ENCODE data around the gene KRT32.
"Not testable (repeated sequence)": the region's sequence is repeated elsewhere in the genome, so short reads cannot be mapped to it uniquely, and the experiment has no call there.

Gene KRT32

GRCh38 chr17:41464173-41464572 is 3.0 kb downstream of the KRT32 start:
- DNase-seq (ENCODE audit: low spot score), result no peak

- no peak for DNase-seq (ENCODE audit: low spot score)
These were observed 3.4 kb downstream of the KRT32 start for GRCh38 chr17:41463746-41464145.

DNA sequence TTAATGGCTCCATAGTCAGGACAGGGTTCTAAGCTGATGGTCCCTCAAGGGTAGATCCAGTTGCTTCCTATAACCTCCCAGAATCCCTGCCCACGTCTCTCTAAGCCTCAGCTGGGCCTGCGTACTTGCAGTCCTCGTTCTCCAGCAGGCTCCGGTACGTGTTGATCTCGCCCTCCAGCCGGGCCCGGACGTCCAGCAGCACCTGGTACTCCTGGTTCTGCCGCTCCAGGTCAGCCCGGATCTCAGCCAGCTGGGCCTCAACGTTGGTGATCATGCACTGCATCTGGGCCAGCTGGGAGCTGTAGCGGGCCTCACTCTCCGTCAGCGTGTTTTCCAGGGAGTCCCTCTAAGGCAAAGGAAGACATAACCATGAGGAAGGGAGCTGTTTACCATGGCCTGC is 4.5 kb downstream of the KRT32 start:
- no peak for DNase-seq (ENCODE audit: low spot score)

DNA sequence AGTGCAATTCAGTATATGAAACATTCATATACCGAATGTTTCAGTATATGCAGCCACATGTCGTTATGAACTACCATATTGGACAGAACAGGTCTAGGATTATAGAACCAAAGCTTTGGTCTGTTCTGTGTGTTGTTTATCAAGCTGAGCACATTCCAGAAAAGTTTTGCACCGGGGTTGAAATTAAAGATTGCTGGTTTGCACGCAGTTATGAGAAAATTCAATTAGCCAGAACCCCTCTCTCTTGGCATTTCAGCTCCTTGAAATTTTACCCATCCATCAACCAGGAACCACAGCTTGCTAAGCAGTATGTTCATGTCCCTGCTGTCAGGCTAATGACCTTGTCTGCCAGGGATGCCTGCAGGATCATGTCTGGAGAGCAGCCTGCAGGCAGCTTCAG is 9.5 kb downstream of the KRT32 start:
- no peak for DNase-seq (ENCODE audit: low spot score)

DNA sequence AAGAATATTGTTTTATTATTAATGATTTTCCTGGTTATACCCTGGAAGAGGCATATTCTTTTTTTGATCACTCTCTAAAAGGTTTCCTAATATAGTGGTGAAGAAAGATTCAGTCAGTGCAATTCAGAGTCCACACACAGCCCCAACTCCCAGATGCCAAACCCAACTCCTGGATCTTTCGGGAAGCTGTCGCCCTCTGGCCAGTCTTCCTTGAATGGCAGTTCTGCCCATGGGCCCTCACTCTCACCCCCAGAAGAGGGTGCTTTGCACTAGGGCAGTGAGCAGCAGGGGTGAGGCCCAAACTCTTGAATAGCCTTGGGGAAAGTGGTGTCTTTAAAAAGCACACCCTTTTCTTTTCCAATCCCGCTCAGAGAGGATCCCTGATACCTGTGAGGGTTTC is 11.0 kb downstream of the KRT32 start:
- DNase-seq (ENCODE audit: low spot score), result no peak

- DNase-seq (ENCODE audit: low spot score), result peak; percentile 36
These were observed 11.9 kb downstream of the KRT32 start for GRCh38 chr17:41455236-41455635.

DNA sequence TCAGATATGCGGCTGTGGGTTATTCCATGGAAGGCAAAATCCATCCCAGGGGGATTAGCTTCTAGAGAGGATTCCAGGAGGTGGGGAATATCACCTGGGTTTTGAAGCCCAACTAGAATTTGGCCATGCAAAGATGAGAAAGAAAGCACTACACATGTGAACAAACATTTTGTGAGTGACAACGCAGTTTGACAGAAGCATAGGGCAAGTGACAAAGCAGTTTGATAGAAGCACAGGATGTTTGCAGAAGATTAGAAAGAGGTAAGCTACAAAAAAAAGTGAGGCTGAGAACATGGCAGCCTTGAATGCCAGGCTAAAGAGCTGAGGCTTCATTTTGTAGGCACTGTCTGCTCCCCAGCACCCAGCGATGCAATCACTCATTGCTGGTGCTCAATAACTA is 14.1 kb downstream of the KRT32 start:
- DNase-seq (ENCODE audit: low spot score), result no peak

DNA sequence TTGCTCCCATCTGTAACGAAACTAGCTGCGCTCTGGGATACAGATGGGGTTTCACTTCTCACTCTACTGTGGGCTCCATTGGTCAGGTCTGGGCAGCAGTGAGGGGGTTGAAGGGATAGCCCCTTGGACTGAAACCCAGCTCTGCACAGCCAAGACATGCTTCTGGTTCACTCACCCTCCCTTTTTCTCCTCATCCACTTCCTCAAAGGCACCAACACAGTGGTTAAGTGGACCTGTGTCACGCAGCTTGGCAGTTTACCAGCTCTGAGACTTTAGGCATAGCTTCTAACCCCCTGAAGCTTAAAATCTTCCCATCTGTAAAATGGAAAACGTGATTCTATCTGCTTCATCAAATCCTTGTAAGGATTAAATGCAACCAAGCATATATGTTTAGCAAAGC is 14.9 kb downstream of the KRT32 start:
- no peak for DNase-seq (ENCODE audit: low spot score)

DNA sequence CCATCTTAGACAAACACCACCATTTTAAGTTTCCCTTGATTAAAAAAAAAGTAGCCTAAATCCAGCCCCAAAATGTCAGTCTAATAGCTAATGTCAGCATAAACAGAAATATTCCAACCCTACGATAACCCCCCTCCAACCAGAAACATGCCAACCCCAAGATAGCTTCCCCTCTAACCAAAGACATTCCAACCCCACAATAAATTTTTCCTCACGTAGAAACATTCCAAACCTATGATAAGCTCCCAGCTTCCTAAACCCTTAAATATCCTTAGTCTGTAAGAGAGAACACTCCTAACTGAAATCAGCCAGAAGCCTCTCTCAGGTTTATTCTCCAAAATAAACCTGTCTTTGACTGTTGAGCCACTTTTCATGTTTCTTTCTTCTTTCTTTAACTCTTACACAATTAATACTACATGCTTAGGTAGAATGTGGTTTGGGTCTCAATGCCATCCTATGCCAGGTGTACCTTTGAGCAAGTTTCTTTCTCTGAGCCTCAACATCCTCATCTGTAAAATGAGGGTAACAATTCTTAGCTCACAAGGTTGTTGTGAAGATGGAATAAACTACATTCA is 15.9 kb downstream of the KRT32 start:
- no peak for DNase-seq (ENCODE audit: low spot score)

- no peak for DNase-seq (ENCODE audit: low spot score)
These were observed 18.2 kb downstream of the KRT32 start for GRCh38 chr17:41449008-41449407.

DNA sequence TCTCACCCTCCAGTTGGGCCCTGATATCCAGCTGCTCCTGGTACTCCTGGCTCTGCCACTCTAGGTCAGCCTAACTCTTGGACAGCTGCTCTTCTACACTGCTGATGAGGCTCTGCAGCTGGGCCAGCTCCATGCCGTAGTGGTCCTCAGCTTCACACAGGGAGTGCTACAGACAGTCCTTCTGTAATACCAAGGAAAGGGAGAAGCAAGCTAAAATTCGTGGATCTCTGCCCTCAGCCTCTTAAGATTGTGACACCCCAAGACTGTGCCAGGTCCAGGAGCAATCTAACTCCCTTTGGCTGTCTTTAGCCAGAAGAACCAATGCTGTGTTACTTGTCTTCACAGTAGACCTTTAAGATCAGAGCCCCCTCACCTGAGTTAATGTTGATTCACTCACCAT is 18.7 kb downstream of the KRT32 start:
- no peak for DNase-seq (ENCODE audit: low spot score)

DNA sequence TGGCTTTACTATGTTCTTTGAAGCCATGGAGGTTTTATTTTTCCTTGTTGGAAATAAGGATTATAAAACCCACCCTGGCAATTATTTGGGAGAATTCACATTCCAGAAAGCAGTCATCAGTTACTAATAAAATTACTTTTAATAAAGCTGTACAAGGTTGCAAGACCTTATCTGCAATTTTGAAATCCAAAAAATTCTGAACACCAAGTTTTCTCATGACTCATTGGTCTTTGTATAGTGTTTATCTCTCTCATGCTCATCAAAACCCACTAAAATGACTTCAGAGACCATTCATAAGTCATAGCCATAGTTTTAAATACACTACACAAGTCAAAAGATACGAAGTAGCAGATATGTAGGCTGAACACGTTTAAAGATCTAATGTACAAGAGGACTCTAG is 20.4 kb downstream of the KRT32 start:
- no peak for DNase-seq (ENCODE audit: low spot score)

- DNase-seq (ENCODE audit: low spot score), result no peak
These were observed 22.5 kb downstream of the KRT32 start for GRCh38 chr17:41444640-41445039.

DNA sequence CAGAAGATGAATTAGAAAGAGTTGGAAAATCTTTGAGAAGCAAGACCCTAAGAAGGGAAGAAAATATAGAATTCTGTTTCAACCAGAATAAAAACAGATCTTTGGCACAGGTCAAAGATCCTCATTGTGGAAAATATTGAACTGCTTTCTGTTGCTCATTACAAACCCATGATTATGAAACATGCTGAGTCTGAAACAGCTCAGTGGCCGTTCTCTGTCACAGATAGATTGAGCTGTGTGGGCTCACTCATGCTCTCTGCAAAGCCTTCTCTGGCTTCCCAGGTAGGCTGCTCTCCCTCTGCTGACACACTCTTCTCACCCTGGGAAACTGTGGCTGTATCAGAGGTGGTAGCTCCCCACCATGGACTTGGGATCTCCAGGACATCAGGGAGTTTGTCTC is 23.0 kb downstream of the KRT32 start:
- DNase-seq (ENCODE audit: low spot score), result peak; percentile 56

DNA sequence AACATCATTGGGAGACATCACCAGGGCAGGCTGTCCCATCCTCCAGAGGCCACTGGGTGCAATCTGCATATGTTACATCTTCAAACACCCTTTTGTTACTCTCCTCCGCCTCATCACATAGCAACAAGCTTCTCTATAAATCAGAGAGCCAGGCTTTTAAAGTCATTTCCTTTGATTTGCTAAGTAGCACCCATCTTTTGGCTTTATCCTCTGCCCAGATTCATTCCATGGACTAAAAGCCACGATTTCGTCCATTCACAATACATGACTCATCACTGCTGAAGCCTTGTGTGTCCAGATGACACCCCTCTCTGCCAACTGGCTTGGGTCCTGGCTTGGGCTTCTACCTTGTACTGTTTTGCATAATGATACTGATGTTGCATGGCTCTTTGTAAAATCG is 24.4 kb downstream of the KRT32 start:
- peak; percentile 73 for DNase-seq (ENCODE audit: low spot score)

- DNase-seq (ENCODE audit: low spot score), result no peak
These were observed 26.6 kb downstream of the KRT32 start, which contains the start of gene KRT38 for GRCh38 chr17:41440531-41441033. Gene KRT38, minus strand, starts transcription at chr17:41440983. Its CDS starts 62 bp downstream, at chr17:41440921.

- DNase-seq (ENCODE audit: low spot score), result no peak
These were observed 27.8 kb downstream of the KRT32 start for GRCh38 chr17:41439375-41439774.

- DNase-seq (ENCODE audit: low spot score), result no peak
These were observed 29.4 kb downstream of the KRT32 start for GRCh38 chr17:41437769-41438168.

- no peak for DNase-seq (ENCODE audit: low spot score)
These were observed 29.9 kb downstream of the KRT32 start for GRCh38 chr17:41437254-41437653.

GRCh38 chr17:41434415-41434814 is 32.8 kb downstream of the KRT32 start:
- no peak for DNase-seq (ENCODE audit: low spot score)

DNA sequence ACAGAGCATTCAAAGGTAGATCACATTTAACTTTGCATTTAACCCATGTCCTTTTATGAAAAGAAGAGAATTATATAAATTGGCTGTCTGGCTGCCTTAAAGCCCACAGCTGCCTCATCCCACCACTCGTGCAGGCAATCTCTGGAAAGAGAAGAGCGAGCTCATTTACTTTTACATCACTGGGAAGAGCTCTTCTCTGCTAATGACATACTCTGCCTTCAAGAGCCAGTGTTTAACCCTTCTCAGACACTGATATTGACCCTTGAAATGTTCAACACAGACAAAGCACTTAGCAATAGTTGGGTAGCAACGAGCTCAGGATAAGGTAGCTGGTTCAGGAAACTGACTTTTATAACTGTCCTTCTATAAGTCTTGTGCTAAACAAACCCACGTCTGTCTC is 33.2 kb downstream of the KRT32 start:
- DNase-seq (ENCODE audit: low spot score), result no peak

DNA sequence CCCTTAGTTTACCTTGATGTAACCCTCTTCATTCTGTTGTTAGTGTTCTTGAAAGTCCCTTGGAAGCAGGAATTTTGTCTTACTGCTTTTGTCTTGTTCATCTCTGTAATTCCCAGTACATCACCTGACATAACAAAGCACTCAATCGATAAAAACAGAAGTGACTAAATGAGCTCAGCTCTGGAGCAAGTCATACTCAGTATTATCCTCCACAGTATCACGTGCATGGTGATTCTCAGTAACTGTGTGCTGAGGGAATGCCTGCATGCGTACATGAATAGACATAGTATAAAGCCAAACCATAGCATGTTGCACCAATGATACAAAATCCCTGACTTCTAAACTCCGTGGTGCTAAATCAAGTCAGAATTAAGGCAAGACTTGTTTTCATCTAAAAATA is 33.6 kb downstream of the KRT32 start:
- DNase-seq (ENCODE audit: low spot score), result no peak

DNA sequence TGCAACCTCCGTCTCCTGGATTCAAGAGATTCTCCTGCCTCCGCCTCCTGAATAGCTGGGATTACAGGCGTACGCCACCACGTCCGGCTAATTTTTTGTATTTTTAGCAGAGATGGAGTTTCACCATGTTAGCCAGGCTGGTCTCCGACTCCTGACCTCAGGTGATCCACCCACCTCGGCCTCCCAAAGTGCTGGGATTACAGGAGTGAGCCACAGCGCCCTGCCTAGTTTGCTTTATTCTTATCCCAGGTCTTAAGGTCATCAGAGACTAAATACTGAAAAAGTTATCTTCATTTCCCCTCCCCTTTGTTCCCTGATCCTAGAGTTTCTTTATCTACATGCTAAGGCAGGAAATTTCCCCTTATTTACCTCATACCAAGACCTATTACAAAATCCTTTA is 36.8 kb downstream of the KRT32 start:
- not testable (repeated sequence) for DNase-seq (ENCODE audit: low spot score)

DNA sequence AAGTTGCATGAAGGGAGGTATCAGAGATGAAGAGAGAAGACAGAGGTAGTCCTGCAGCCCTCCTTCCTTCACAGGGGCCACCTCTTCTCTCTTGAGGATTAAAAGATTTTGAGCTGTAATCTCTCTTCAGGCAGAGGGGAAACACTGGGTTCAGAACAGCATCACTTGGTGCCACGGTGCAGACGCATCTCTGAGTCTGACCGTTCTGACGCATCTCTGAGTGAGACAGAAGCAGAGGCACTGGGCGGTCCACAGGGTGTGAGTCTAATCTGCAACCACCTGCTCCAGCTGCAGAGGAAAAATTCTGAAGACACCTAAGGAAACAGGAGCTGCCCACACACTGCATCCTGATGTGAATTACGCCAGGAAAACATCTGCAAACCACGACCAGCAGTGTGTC is 37.5 kb downstream of the KRT32 start:
- no peak for DNase-seq (ENCODE audit: low spot score)

Measured in AG20443 (cell line).